MCF 10A (cell line): ENCODE data around the gene TAOK3. TPM values are rescaled to one million over a fixed set of nuclear protein-coding genes. Genes with fewer than 3 reads are reported as not detected.

ENCODE experiments used
- BruUV-seq: library from RNA; stranded (reverse); fragments of 400-500 nt; replicated peaks from 2 replicates; lab custom pipeline; 2021; lab: Mats Ljungman, UMichigan
- CTCF ChIA-PET: fragments of 300-600 bp; sonication (Branson Sonifier 250); formaldehyde crosslinking; extraction: SDS; loops from one replicate; lab custom pipeline; 2021; ENCODE audit warnings: antibody characterized with exemption, inconsistent platforms; lab: Yijun Ruan, JAX
- POLR2A ChIA-PET: fragments of 300-600, 350-650 bp; sonication (Branson Sonifier 250); formaldehyde crosslinking; extraction: SDS; loops from one replicate; lab custom pipeline; 2020; ENCODE audit warnings: antibody characterized with exemption, inconsistent platforms; lab: Yijun Ruan, JAX
- DNase-seq: peaks from one replicate; pipeline ENCODE4 v3.0.0-alpha.2; 2018; ENCODE audit not compliant: unreplicated experiment
- H3K27ac Mint-ChIP-seq: one replicate; pipeline ENCODE4 v1.8.0; 2022; ENCODE audit warnings: mild to moderate bottlenecking, low read depth, mixed read lengths; ENCODE audit not compliant: unreplicated experiment
- H3K27me3 Mint-ChIP-seq: one replicate; pipeline ENCODE4 v1.8.0; 2022; ENCODE audit warnings: mixed read lengths; ENCODE audit not compliant: insufficient read depth, unreplicated experiment
- H3K36me3 Mint-ChIP-seq: one replicate; pipeline ENCODE4 v1.8.0; 2022; ENCODE audit warnings: mild to moderate bottlenecking, moderate library complexity, mixed read lengths; ENCODE audit not compliant: insufficient read depth, unreplicated experiment
- H3K4me1 Mint-ChIP-seq: one replicate; pipeline ENCODE4 v1.8.0; 2022; ENCODE audit warnings: mixed read lengths; ENCODE audit not compliant: insufficient read depth, unreplicated experiment
- H3K4me3 Mint-ChIP-seq: one replicate; pipeline ENCODE4 v1.8.0; 2022; ENCODE audit warnings: mild to moderate bottlenecking, moderate library complexity, mixed read lengths; ENCODE audit not compliant: unreplicated experiment
- H3K9me3 Mint-ChIP-seq: one replicate; pipeline ENCODE4 v1.8.0; 2022; ENCODE audit warnings: mixed read lengths; ENCODE audit not compliant: unreplicated experiment
- intact Hi-C: fragments of 100-400 bp; cut with micrococcal nuclease; formaldehyde crosslinking; loops from 2 replicates; pipeline ENCODE4 v1.14.1; 2022
- total RNA-seq: library from RNA; stranded (reverse); gene quantifications from 2 replicates; pipeline ENCODE4 v1.2.3, GENCODE V29; 2022
- TF ChIP-seq, protein P1 (sequence below): fragments of 200-600 bp; IDR thresholded peaks from one replicate; pipeline ENCODE4 v1.8.0; 2022; ENCODE audit warnings: antibody characterized with exemption, mild to moderate bottlenecking; ENCODE audit not compliant: unreplicated experiment

Gene TAOK3
- total RNA-seq, 1 experiment from 2014 or later, result 28.6 TPM

DNA sequence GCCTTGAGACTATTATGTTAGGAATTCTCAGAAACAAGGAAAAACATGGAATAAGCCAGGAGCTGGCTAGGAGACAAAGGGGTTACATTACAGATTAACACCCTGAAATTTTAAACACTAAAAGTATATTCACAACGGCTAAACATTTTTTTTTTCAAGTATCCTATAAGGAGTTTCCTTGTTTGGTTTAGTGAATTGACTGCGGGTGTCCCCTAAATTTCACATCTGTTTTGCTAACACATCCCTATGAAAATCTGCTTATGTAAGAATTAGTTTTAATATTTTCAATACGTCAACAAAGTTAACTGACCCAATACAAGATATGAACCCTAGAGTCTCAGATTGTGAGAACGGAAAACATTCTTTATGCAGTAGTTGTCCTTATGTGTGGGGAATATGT lies 19.0 kb downstream of the TAOK3 start:
- TF ChIP-seq, protein P1, sequence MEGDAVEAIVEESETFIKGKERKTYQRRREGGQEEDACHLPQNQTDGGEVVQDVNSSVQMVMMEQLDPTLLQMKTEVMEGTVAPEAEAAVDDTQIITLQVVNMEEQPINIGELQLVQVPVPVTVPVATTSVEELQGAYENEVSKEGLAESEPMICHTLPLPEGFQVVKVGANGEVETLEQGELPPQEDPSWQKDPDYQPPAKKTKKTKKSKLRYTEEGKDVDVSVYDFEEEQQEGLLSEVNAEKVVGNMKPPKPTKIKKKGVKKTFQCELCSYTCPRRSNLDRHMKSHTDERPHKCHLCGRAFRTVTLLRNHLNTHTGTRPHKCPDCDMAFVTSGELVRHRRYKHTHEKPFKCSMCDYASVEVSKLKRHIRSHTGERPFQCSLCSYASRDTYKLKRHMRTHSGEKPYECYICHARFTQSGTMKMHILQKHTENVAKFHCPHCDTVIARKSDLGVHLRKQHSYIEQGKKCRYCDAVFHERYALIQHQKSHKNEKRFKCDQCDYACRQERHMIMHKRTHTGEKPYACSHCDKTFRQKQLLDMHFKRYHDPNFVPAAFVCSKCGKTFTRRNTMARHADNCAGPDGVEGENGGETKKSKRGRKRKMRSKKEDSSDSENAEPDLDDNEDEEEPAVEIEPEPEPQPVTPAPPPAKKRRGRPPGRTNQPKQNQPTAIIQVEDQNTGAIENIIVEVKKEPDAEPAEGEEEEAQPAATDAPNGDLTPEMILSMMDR, result no peak
- Mint-ChIP-seq H3K27me3 (no peaks in the 10 kb centered on the region), H3K36me3 (no peaks in the 10 kb centered on the region), H3K4me3 (no peak overlapping the region), H3K27ac (no peak overlapping the region), H3K4me1 (peaks cover 13% of the 10 kb centered on the region), H3K9me3 (no peaks in the 10 kb centered on the region)
- POLR2A ChIA-PET, result interaction anchor here (1.0 to 3.9 kb wide), 3 partner anchors 8 to 19 kb away, joined by 3 to 11 read pairs (median 3); partner anchors contain the start of gene TAOK3
- BruUV-seq, result no TSS peak
- no peak for DNase-seq
- CTCF ChIA-PET, result interaction anchor here (0.6 to 1.6 kb wide), 5 partner anchors 19 to 173 kb away, joined by 3 to 10 read pairs (median 4); partner anchors contain the start of gene SUDS3
- intact Hi-C loops, result no loop called here

DNA sequence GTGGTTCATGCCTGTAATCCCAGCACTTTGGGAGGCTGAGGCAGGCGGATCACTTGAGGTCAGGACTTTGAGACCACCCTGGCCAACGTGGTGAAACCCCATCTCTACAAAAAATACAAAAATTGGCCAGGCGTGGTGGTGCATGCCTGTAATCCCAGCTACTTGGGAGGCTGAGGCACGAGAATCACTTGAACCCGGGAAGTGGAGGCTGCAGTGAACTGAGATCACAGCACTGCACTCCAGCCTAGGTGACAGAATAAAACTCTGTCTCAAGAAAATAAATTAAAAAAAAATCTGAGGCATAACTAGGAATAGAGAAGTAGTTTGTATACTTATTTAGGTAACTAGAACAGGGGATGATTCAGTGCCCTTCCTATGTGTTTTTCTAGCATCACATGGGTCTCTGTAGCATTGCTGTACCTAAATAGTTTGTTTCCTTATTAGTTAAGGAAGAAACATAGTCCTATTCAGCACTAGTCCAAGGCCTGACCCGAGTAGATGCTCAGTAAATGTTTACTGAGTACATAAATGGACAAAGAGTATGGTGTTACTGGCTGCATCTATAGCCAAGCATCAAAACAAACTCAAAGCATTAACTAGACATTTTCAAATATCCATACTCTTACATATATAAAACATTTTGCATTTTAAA lies 21.7 kb downstream of the TAOK3 start:
- no TSS peak for BruUV-seq
- DNase-seq, result no peak
- intact Hi-C loops, result no loop called here
- Mint-ChIP-seq H3K9me3 (no peaks in the 10 kb centered on the region), H3K4me1 (no peaks in the 10 kb centered on the region), H3K36me3 (no peaks in the 10 kb centered on the region), H3K27me3 (no peaks in the 10 kb centered on the region), H3K27ac (no peak overlapping the region), H3K4me3 (no peak overlapping the region)
- ChIA-PET POLR2A (no interaction called here), CTCF (interaction anchor here (0.6 to 2.2 kb wide), 2 partner anchors 25 to 1082 kb away, joined by 4 to 7 read pairs; partner anchors contain the start of gene SUDS3)
- TF ChIP-seq, protein P1, result no peak

DNA sequence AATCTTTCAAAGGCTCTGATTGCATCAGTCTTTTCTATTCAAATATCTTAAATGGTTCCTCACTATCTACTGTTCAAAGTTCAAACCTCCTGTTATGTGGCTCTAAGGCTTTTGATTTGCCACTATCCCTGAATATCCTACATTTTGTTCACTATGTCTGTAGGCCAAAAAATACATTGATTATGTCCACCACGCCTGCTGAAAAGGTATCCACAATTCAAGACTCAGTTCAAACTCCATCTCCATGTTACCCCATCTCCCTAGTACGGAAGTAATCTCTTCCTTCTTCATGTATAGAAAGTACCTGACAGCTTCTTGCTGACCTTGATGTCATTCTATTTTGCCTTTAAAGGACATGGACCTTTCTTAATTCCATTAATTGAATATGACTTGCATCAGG lies 24.8 kb downstream of the TAOK3 start:
- no peaks in the 10 kb centered on the region for H3K4me1 Mint-ChIP-seq
- ChIA-PET POLR2A (no interaction called here), CTCF (interaction anchor here (0.6 to 1.1 kb wide), 4 partner anchors 12 to 226 kb away, joined by 3 read pairs; no protein-coding TSS in a partner anchor)
- no peak overlapping the region for H3K27ac Mint-ChIP-seq
- intact Hi-C loops, result no loop called here
- TF ChIP-seq, protein P1, result no peak
- DNase-seq, result no peak
- H3K4me3 Mint-ChIP-seq, result no peak overlapping the region
- no peaks in the 10 kb centered on the region for H3K36me3 Mint-ChIP-seq
- H3K27me3 Mint-ChIP-seq, result no peaks in the 10 kb centered on the region
- no TSS peak for BruUV-seq
- no peaks in the 10 kb centered on the region for H3K9me3 Mint-ChIP-seq

DNA sequence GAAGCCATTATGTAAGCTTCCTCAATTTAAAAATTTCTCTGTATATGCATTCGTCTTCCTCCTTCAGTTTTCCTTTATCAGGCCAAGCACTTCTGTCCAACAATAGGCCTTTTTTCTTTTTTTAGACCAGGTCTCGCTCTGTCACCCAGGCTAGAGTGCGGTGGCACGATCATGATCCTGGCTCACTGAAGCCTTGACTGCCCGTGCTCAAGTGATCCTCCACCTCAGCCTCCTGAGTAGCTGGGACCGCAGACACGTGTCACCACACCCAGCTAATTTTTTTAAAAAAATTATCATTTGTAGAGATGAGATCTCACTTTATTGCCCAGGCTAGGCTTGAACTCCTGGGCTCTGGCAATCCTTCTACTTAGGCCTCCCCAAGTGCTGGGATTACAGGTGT lies 25.8 kb downstream of the TAOK3 start:
- BruUV-seq, result no TSS peak
- TF ChIP-seq, protein P1, result no peak
- no peaks in the 10 kb centered on the region for H3K27me3 Mint-ChIP-seq
- DNase-seq, result no peak
- no peaks in the 10 kb centered on the region for H3K9me3 Mint-ChIP-seq
- intact Hi-C loops, result no loop called here
- no peaks in the 10 kb centered on the region for H3K4me1 Mint-ChIP-seq
- no peaks in the 10 kb centered on the region for H3K36me3 Mint-ChIP-seq
- no peak overlapping the region for H3K4me3 Mint-ChIP-seq
- CTCF ChIA-PET, result interaction anchor here (0.8 to 1.8 kb wide), 6 partner anchors 10 to 165 kb away, joined by 3 to 6 read pairs (median 3); partner anchors contain the start of gene SUDS3
- POLR2A ChIA-PET, result interaction anchor here (1.1 to 2.2 kb wide), 2 partner anchors 9 to 26 kb away, joined by 3 to 11 read pairs; partner anchors contain the start of gene TAOK3
- H3K27ac Mint-ChIP-seq, result no peak overlapping the region
